Panc1 (cell line): Measurements from ENCODE around the gene DENND2D. TPM values are rescaled to one million over a fixed set of nuclear protein-coding genes. Genes with fewer than 3 reads are reported as not detected.
A peak's percentile ranks its signal among the peaks of the same experiment; 100 is the strongest.

Experiments
- ATAC-seq: fragments of 200-7000 bp; cut with Tn5 transposase; 2 replicates; pipeline ENCODE4 v1.9.1; 2020; ENCODE audit warnings: mild to moderate bottlenecking, moderate library complexity
- BruUV-seq: library from RNA; stranded (reverse); fragments of 400-500 nt; replicated peaks from 2 replicates; lab custom pipeline; 2021; lab: Mats Ljungman, UMichigan
- CTCF ChIA-PET: fragments of 300-600 bp; sonication (Branson Sonifier 250); formaldehyde crosslinking; loops from one replicate; lab custom pipeline; 2022; ENCODE audit warnings: antibody characterized with exemption; lab: Charles Lee
- POLR2A ChIA-PET: fragments of 300-600 bp; sonication (Branson Sonifier 250); formaldehyde crosslinking; loops from one replicate; lab custom pipeline; 2022; ENCODE audit warnings: antibody characterized with exemption; lab: Charles Lee
- DNase-seq: peaks from one replicate; pipeline ENCODE4 v3.0.0-alpha.2; 2010; ENCODE audit warnings: low read depth, low spot score
- H3K27ac ChIP-seq: 2 replicates; pipeline ENCODE4 v1.5.1; 2011; ENCODE audit warnings: mild to moderate bottlenecking, low read length, inconsistent platforms
- H3K27me3 ChIP-seq: fragments of 200-500 bp; sonication (Bioruptor generic); 2 replicates; pipeline ENCODE4 v1.6.0; 2014; ENCODE audit warnings: low read length, inconsistent platforms; ENCODE audit not compliant: control insufficient read depth, insufficient read depth
- H3K36me3 ChIP-seq: fragments of 200-500 bp; sonication (Bioruptor generic); 2 replicates; pipeline ENCODE4 v1.5.1; 2014; ENCODE audit warnings: inconsistent platforms, mild to moderate bottlenecking, low read length, moderate library complexity; ENCODE audit not compliant: control insufficient read depth, insufficient read depth
- H3K4me1 ChIP-seq: 2 replicates; pipeline ENCODE4 v1.5.1; 2011; ENCODE audit warnings: inconsistent platforms, mild to moderate bottlenecking, low read length, moderate library complexity; ENCODE audit not compliant: control insufficient read depth, insufficient read depth
- H3K4me3 ChIP-seq, 2 experiments: 2 replicates each; pipeline ENCODE4 v1.5.1; 2011 to 2012; ENCODE audit warnings: low read depth in 2 of 2, low read length in 2 of 2, mild to moderate bottlenecking in 2 of 2, inconsistent platforms in 1 of 2, moderate library complexity in 1 of 2
- H3K9me3 ChIP-seq: fragments of 200-500 bp; sonication (Bioruptor generic); 2 replicates; pipeline ENCODE4 v1.5.1; 2014; ENCODE audit warnings: low read depth, mild to moderate bottlenecking, inconsistent platforms, low read length, moderate library complexity; ENCODE audit not compliant: control insufficient read depth, insufficient read depth
- POLR2AphosphoS5 ChIP-seq: IDR thresholded peaks from 2 replicates; pipeline ENCODE4 v1.6.1; 2012; ENCODE audit warnings: mild to moderate bottlenecking, low read depth, low read length, moderate library complexity
- REST ChIP-seq, 2 experiments: IDR thresholded peaks; 2 replicates each; pipeline ENCODE4 v1.6.1; 2011 to 2012; ENCODE audit warnings: low read depth in 2 of 2, control low read depth in 1 of 2, low read length in 1 of 2, mild to moderate bottlenecking in 1 of 2, moderate library complexity in 1 of 2; ENCODE audit not compliant: insufficient read depth in 1 of 2
- SIN3A ChIP-seq: IDR thresholded peaks from 2 replicates; pipeline ENCODE4 v1.6.1; 2012; ENCODE audit warnings: low read depth, mild to moderate bottlenecking, low read length, moderate library complexity, borderline replicate concordance; ENCODE audit not compliant: insufficient read depth
- TCF7L2 ChIP-seq: IDR thresholded peaks from 2 replicates; pipeline ENCODE4 v1.6.1; 2011; ENCODE audit warnings: mild to moderate bottlenecking, low read depth, low read length, inconsistent platforms
- in situ Hi-C: cut with HindIII; loops from 2 replicates; pipeline ENCODE4 v1.10.0; 2016; ENCODE audit warnings: low sequenced_read_pairs, low pct_unique_long_range_greater_than_20kb
- intact Hi-C: fragments of 100-400 bp; cut with micrococcal nuclease; formaldehyde crosslinking; loops from one replicate; pipeline ENCODE4 v1.10.0; 2022; ENCODE audit not compliant: unreplicated experiment
- total RNA-seq: library from RNA; stranded (reverse); gene quantifications from one replicate; pipeline ENCODE4 v1.2.1, GENCODE V29; 2021; ENCODE audit not compliant: unreplicated experiment
- TF ChIP-seq, protein P1 (sequence below): fragments of 450-650 bp; IDR thresholded peaks from 2 replicates; pipeline ENCODE4 v1.5.1; 2017; ENCODE audit warnings: mild to moderate bottlenecking

DENND2D gene
- total RNA-seq, 1 experiment from 2014 or later = 10.4 TPM

- Histone ChIP-seq H3K4me1 (no peaks in the 10 kb centered on the region), H3K27ac (no peak overlapping the region), H3K9me3 (no peaks in the 10 kb centered on the region), H3K36me3 (no peaks in the 10 kb centered on the region), H3K4me3 (no peak overlapping the region), H3K27me3 (no peaks in the 10 kb centered on the region)
- in situ Hi-C loops = no loop called here
- ATAC-seq (peak; percentile 78), DNase-seq (peak; percentile 4)
- TF ChIP-seq, protein P1, sequence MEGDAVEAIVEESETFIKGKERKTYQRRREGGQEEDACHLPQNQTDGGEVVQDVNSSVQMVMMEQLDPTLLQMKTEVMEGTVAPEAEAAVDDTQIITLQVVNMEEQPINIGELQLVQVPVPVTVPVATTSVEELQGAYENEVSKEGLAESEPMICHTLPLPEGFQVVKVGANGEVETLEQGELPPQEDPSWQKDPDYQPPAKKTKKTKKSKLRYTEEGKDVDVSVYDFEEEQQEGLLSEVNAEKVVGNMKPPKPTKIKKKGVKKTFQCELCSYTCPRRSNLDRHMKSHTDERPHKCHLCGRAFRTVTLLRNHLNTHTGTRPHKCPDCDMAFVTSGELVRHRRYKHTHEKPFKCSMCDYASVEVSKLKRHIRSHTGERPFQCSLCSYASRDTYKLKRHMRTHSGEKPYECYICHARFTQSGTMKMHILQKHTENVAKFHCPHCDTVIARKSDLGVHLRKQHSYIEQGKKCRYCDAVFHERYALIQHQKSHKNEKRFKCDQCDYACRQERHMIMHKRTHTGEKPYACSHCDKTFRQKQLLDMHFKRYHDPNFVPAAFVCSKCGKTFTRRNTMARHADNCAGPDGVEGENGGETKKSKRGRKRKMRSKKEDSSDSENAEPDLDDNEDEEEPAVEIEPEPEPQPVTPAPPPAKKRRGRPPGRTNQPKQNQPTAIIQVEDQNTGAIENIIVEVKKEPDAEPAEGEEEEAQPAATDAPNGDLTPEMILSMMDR = peak; percentile 58
- TF ChIP-seq SIN3A = no peak
- no peak for TF ChIP-seq POLR2AphosphoS5
- ChIA-PET POLR2A (no interaction called here), CTCF (interaction anchor here (1.6 kb wide), 1 partner anchor 25 kb away, joined by 3 read pairs; no protein-coding TSS in a partner anchor)
- intact Hi-C loops = no loop called here
- BruUV-seq = no TSS peak
Observed at GRCh38 chr1:111197598-111198284, 2.7 kb downstream of the DENND2D start.

- CTCF ChIA-PET = no interaction called here
- no TSS peak for BruUV-seq
- POLR2A ChIA-PET = no interaction called here
- TF ChIP-seq, protein P1 = no peak
- TF ChIP-seq TCF7L2 (no peak), SIN3A (no peak), REST (IDR thresholded peaks at IDR 0.05; ENCODE audit: insufficient read depth in 1 of 2, low read depth in 2 of 2, low read length in 1 of 2) (no peak), POLR2AphosphoS5 (no peak)
- Histone ChIP-seq H3K9me3 (no peaks in the 10 kb centered on the region), H3K4me3 (no peak overlapping the region), H3K4me1 (no peaks in the 10 kb centered on the region; the same call in 1 of the 2 replicates), H3K36me3 (no peaks in the 10 kb centered on the region), H3K27me3 (no peaks in the 10 kb centered on the region), H3K27ac (no peak overlapping the region)
- intact Hi-C loops (no loop called here), in situ Hi-C loops (no loop called here)
- DNase-seq (no peak), ATAC-seq (no peak)
Observed at GRCh38 chr1:111196213-111196612, 4.2 kb downstream of the DENND2D start.
